ENCODE results near the gene URGCP. TPM values are rescaled to one million over a fixed set of nuclear protein-coding genes. Genes with fewer than 3 reads are reported as not detected.
A peak's percentile ranks its signal among the peaks of the same experiment; 100 is the strongest.

Gene URGCP
- total RNA-seq, 1 experiment from 2014 or later, result 19.5 TPM

DNA sequence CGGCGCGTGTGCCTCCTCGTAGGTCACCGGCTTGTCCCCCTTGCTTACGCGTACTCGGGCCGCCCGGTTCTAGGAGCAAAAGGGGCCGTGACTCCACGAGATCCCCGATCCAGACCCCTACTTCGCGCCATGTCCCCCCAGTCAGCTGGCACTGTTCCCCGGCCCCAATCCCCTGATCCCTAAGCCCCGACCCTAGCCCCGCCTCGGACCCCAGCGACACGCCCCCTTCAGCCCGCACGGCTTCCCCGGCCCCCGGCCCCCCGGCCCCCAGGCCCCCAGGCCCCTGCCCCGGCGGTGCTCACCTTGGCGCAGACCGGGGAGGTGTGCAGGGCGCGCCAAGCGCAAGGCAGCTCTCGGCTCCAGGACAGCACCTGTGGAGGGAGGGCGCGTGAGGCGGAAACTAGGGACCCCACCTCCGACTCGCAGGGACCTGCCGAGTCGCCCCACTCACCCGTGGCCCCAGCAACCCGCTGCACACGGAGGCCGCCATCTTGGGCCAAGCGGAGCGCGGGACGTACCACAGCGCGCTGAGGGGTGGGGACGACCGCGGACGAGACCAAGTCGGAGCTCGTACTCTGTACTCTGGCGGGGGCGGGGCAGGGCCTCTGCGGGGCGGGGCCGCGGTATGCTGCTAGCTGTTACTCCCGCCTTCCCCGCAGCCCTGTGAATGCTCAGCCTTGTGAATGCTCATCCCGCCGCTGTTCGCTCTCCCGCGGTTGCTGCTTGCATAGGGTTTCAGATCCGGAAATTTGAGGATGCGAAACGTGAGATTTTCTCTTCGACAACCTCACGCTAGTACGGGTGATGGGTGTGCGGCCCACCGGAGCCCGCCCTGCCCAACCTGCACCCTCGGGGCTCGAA lies 37.2 kb downstream of the URGCP start, which contains the start of gene MRPS24 (continued):
- TF ChIP-seq, protein P1, sequence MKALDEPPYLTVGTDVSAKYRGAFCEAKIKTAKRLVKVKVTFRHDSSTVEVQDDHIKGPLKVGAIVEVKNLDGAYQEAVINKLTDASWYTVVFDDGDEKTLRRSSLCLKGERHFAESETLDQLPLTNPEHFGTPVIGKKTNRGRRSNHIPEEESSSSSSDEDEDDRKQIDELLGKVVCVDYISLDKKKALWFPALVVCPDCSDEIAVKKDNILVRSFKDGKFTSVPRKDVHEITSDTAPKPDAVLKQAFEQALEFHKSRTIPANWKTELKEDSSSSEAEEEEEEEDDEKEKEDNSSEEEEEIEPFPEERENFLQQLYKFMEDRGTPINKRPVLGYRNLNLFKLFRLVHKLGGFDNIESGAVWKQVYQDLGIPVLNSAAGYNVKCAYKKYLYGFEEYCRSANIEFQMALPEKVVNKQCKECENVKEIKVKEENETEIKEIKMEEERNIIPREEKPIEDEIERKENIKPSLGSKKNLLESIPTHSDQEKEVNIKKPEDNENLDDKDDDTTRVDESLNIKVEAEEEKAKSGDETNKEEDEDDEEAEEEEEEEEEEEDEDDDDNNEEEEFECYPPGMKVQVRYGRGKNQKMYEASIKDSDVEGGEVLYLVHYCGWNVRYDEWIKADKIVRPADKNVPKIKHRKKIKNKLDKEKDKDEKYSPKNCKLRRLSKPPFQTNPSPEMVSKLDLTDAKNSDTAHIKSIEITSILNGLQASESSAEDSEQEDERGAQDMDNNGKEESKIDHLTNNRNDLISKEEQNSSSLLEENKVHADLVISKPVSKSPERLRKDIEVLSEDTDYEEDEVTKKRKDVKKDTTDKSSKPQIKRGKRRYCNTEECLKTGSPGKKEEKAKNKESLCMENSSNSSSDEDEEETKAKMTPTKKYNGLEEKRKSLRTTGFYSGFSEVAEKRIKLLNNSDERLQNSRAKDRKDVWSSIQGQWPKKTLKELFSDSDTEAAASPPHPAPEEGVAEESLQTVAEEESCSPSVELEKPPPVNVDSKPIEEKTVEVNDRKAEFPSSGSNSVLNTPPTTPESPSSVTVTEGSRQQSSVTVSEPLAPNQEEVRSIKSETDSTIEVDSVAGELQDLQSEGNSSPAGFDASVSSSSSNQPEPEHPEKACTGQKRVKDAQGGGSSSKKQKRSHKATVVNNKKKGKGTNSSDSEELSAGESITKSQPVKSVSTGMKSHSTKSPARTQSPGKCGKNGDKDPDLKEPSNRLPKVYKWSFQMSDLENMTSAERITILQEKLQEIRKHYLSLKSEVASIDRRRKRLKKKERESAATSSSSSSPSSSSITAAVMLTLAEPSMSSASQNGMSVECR (CRISPR knock-in tag; IDR thresholded peaks at IDR 0.05; ENCODE audit: borderline replicate concordance), result 0 out of 2 replicates have a peak, but pooled peaks have one; percentile 66
- no peak for TF ChIP-seq ZNF317 (CRISPR knock-in tag; IDR thresholded peaks at IDR 0.05; ENCODE audit: borderline replicate concordance, low read depth)
- TF ChIP-seq NR2C2 (CRISPR knock-in tag; IDR thresholded peaks at IDR 0.05), result no peak
- TF ChIP-seq, protein P2, sequence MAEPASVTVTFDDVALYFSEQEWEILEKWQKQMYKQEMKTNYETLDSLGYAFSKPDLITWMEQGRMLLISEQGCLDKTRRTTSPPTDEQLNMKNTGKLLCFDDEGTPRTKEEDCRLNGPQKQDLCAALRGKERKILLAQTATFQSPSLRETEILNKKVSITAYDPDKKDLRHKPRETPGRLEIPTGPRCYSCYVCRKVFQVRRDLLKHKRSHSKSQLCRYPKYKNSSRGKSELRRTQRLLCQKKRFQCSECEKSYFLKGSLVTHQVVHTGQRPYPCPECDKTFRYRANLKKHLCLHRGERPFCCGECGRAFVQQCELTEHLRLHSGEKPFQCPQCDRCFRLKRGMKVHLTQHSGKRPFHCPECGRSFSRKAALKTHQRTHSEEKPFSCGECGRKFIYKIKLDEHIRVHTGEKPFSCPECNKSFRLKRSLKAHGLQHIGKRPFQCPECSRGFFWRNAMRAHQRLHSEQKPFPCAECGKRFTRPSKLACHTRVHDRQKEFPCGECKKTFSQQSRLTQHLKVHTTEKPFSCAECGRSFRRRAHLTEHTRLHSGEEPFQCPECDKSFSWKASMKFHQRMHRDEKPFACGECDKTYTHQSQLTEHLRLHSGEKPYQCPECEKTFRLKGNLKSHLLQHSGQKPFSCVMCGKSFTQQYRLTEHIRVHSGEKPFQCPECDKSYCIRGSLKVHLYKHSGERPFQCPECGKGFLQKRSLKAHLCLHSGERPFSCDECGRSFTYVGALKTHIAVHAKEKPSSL (CRISPR knock-in tag; conservative IDR thresholded peaks at IDR 0.05), result no peak
- peak; percentile 15; the same call in 1 of the 2 replicates for TF ChIP-seq RELA (CRISPR knock-in tag; IDR thresholded peaks at IDR 0.05; ENCODE audit: borderline replicate concordance)
- peak; percentile 77; the same call in 1 of the 2 replicates for TF ChIP-seq SP1 (CRISPR knock-in tag; conservative IDR thresholded peaks at IDR 0.05)
- no peak for TF ChIP-seq ELF4 (CRISPR knock-in tag; IDR thresholded peaks at IDR 0.05; ENCODE audit: low read depth)
- no peak for TF ChIP-seq ESRRA (CRISPR knock-in tag; IDR thresholded peaks at IDR 0.05; ENCODE audit: borderline replicate concordance)
- TF ChIP-seq ETV6 (CRISPR knock-in tag; IDR thresholded peaks at IDR 0.05), result peak; percentile 78; the same call in 1 of the 2 replicates
- no peak for TF ChIP-seq HMGA2 (CRISPR knock-in tag; IDR thresholded peaks at IDR 0.05)
- 0 out of 2 replicates have a peak, but pooled peaks have one; percentile 42 for TF ChIP-seq TP53 (CRISPR knock-in tag; IDR thresholded peaks at IDR 0.05)
- TF ChIP-seq FOXP1 (CRISPR knock-in tag; IDR thresholded peaks at IDR 0.05; ENCODE audit: borderline replicate concordance), result peak; percentile 27; the same call in 1 of the 2 replicates
- TF ChIP-seq JAZF1 (CRISPR knock-in tag; IDR thresholded peaks at IDR 0.05), result no peak
- TF ChIP-seq, protein P3, sequence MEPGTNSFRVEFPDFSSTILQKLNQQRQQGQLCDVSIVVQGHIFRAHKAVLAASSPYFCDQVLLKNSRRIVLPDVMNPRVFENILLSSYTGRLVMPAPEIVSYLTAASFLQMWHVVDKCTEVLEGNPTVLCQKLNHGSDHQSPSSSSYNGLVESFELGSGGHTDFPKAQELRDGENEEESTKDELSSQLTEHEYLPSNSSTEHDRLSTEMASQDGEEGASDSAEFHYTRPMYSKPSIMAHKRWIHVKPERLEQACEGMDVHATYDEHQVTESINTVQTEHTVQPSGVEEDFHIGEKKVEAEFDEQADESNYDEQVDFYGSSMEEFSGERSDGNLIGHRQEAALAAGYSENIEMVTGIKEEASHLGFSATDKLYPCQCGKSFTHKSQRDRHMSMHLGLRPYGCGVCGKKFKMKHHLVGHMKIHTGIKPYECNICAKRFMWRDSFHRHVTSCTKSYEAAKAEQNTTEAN (CRISPR knock-in tag; IDR thresholded peaks at IDR 0.05), result no peak
- TF ChIP-seq, protein P4, sequence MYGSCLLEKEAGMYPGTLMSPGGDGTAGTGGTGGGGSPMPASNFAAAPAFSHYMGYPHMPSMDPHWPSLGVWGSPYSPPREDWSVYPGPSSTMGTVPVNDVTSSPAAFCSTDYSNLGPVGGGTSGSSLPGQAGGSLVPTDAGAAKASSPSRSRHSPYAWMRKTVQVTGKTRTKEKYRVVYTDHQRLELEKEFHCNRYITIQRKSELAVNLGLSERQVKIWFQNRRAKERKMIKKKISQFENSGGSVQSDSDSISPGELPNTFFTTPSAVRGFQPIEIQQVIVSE (CRISPR knock-in tag; IDR thresholded peaks at IDR 0.05; ENCODE audit: borderline replicate concordance), result no peak
- TF ChIP-seq PRRX2 (CRISPR knock-in tag; IDR thresholded peaks at IDR 0.05), result 0 out of 2 replicates have a peak, but pooled peaks have one; percentile 34
- TF ChIP-seq TEAD1 (CRISPR knock-in tag; IDR thresholded peaks at IDR 0.05), result peak; percentile 78; the same call in 1 of the 2 replicates
- TF ChIP-seq, protein P5, sequence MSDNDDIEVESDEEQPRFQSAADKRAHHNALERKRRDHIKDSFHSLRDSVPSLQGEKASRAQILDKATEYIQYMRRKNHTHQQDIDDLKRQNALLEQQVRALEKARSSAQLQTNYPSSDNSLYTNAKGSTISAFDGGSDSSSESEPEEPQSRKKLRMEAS (CRISPR knock-in tag; IDR thresholded peaks at IDR 0.05), result peak; percentile 12; the same call in 1 of the 2 replicates

Measured in WTC11 (cell line).